ENCODE results near the gene DES. TPM values are rescaled to one million over a fixed set of nuclear protein-coding genes. Genes with fewer than 3 reads are reported as not detected.

The DES gene
- total and polyA plus RNA-seq, 2 experiments from 2014 or later, result 1.3 to 2.0 TPM

DNA sequence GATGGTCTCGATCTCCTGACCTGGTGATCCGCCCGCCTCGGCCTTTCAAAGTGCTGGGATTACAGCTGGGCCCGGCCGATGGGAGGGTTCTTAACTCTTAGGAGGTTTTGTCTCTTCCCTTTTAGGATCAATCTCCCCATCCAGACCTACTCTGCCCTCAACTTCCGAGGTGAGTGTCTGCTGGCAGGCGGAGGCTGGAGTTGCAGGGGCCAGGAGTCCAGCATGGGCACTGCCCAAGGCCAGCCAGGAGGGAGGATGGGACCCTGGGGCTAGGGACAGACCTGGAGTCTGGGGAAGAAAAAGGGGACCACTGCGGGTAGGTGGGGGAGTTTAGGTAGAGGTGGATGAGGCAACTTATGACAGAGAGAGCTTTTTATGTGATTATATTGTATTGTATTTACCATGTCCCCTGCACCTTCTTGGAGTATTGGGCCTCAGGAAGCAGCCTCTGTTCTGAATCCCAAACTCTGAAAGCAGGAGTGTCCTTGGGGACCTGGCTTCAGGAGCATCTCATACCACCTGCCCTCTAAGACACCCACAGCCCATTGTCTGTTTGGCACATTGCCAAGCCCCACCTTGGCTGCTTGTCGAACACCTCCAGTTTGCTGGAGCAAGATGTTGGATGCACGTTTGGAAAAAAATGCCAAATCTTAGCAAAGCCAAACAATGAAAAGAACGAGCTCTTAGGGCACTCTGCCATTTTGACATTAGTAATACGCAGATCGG is 5.6 kb downstream of the DES start:
- Histone ChIP-seq H3K4me2 (no peak overlapping the region), H4K20me1 (replicated peaks; ENCODE audit: insufficient read depth) (no peaks in the 10 kb centered on the region), H3K4me1 (ENCODE audit: insufficient read depth) (no peaks in the 10 kb centered on the region; the same call in 1 of the 2 replicates), H3K27ac (ENCODE audit: low read depth) (no peak overlapping the region), H3K36me3 (ENCODE audit: insufficient read depth) (no peaks in the 10 kb centered on the region), H3K27me3 (ENCODE audit: insufficient read depth) (peaks cover 27% of the 10 kb centered on the region), H3K9me2 (ENCODE audit: insufficient read depth) (0 out of 2 replicates have a peak, but pooled peaks cover 3% of the 10 kb centered on the region), H3F3A (replicated peaks; ENCODE audit: low read depth) (0 out of 2 replicates have a peak, but pooled peaks cover 2% of the 10 kb centered on the region), H3K79me2 (replicated peaks; ENCODE audit: insufficient read depth) (no peaks in the 10 kb centered on the region), H3K4me3 (no peak overlapping the region), H2AFZ (no peak overlapping the region)
- no peak for ATAC-seq
- Mint-ChIP-seq H3K4me1 (peaks cover 5% of the 10 kb centered on the region; the same call in 2 of the 3 replicates), H3K36me3 (ENCODE audit: low read depth) (no peaks in the 10 kb centered on the region), H3K27ac (no peak overlapping the region), H3K4me3 (no peak overlapping the region), H3K9me3 (no peaks in the 10 kb centered on the region), H3K27me3 (ENCODE audit: insufficient read depth, low read depth, poor library complexity) (peaks cover 28% of the 10 kb centered on the region)
- TF ChIP-seq, protein P1, sequence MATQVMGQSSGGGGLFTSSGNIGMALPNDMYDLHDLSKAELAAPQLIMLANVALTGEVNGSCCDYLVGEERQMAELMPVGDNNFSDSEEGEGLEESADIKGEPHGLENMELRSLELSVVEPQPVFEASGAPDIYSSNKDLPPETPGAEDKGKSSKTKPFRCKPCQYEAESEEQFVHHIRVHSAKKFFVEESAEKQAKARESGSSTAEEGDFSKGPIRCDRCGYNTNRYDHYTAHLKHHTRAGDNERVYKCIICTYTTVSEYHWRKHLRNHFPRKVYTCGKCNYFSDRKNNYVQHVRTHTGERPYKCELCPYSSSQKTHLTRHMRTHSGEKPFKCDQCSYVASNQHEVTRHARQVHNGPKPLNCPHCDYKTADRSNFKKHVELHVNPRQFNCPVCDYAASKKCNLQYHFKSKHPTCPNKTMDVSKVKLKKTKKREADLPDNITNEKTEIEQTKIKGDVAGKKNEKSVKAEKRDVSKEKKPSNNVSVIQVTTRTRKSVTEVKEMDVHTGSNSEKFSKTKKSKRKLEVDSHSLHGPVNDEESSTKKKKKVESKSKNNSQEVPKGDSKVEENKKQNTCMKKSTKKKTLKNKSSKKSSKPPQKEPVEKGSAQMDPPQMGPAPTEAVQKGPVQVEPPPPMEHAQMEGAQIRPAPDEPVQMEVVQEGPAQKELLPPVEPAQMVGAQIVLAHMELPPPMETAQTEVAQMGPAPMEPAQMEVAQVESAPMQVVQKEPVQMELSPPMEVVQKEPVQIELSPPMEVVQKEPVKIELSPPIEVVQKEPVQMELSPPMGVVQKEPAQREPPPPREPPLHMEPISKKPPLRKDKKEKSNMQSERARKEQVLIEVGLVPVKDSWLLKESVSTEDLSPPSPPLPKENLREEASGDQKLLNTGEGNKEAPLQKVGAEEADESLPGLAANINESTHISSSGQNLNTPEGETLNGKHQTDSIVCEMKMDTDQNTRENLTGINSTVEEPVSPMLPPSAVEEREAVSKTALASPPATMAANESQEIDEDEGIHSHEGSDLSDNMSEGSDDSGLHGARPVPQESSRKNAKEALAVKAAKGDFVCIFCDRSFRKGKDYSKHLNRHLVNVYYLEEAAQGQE (IDR thresholded peaks at IDR 0.05; ENCODE audit: unreplicated experiment), result no peak
- TF ChIP-seq ZNF331 (CRISPR knock-in tag; IDR thresholded peaks at IDR 0.05; ENCODE audit: low read depth) (no peak), EZH2phosphoT487 (IDR thresholded peaks at IDR 0.05; ENCODE audit: unreplicated experiment) (no peak), NANOG (IDR thresholded peaks at IDR 0.05; ENCODE audit: borderline replicate concordance) (no peak), ZNF114 (CRISPR knock-in tag; IDR thresholded peaks at IDR 0.05) (no peak), CTCF (conservative IDR thresholded peaks at IDR 0.05; ENCODE audit: low read depth in 2 of 2) (no peak), POLR2AphosphoS5 (IDR thresholded peaks at IDR 0.05; ENCODE audit: low read depth) (no peak), STAT1 (IDR thresholded peaks at IDR 0.05; ENCODE audit: unreplicated experiment) (no peak), EZH2 (IDR thresholded peaks at IDR 0.05; ENCODE audit: low read depth, unreplicated experiment) (no peak), JUNB (IDR thresholded peaks at IDR 0.05; ENCODE audit: unreplicated experiment) (no peak), CREB1 (CRISPR knock-in tag; IDR thresholded peaks at IDR 0.05; ENCODE audit: low read depth) (no peak)
- TF ChIP-seq, protein P2, sequence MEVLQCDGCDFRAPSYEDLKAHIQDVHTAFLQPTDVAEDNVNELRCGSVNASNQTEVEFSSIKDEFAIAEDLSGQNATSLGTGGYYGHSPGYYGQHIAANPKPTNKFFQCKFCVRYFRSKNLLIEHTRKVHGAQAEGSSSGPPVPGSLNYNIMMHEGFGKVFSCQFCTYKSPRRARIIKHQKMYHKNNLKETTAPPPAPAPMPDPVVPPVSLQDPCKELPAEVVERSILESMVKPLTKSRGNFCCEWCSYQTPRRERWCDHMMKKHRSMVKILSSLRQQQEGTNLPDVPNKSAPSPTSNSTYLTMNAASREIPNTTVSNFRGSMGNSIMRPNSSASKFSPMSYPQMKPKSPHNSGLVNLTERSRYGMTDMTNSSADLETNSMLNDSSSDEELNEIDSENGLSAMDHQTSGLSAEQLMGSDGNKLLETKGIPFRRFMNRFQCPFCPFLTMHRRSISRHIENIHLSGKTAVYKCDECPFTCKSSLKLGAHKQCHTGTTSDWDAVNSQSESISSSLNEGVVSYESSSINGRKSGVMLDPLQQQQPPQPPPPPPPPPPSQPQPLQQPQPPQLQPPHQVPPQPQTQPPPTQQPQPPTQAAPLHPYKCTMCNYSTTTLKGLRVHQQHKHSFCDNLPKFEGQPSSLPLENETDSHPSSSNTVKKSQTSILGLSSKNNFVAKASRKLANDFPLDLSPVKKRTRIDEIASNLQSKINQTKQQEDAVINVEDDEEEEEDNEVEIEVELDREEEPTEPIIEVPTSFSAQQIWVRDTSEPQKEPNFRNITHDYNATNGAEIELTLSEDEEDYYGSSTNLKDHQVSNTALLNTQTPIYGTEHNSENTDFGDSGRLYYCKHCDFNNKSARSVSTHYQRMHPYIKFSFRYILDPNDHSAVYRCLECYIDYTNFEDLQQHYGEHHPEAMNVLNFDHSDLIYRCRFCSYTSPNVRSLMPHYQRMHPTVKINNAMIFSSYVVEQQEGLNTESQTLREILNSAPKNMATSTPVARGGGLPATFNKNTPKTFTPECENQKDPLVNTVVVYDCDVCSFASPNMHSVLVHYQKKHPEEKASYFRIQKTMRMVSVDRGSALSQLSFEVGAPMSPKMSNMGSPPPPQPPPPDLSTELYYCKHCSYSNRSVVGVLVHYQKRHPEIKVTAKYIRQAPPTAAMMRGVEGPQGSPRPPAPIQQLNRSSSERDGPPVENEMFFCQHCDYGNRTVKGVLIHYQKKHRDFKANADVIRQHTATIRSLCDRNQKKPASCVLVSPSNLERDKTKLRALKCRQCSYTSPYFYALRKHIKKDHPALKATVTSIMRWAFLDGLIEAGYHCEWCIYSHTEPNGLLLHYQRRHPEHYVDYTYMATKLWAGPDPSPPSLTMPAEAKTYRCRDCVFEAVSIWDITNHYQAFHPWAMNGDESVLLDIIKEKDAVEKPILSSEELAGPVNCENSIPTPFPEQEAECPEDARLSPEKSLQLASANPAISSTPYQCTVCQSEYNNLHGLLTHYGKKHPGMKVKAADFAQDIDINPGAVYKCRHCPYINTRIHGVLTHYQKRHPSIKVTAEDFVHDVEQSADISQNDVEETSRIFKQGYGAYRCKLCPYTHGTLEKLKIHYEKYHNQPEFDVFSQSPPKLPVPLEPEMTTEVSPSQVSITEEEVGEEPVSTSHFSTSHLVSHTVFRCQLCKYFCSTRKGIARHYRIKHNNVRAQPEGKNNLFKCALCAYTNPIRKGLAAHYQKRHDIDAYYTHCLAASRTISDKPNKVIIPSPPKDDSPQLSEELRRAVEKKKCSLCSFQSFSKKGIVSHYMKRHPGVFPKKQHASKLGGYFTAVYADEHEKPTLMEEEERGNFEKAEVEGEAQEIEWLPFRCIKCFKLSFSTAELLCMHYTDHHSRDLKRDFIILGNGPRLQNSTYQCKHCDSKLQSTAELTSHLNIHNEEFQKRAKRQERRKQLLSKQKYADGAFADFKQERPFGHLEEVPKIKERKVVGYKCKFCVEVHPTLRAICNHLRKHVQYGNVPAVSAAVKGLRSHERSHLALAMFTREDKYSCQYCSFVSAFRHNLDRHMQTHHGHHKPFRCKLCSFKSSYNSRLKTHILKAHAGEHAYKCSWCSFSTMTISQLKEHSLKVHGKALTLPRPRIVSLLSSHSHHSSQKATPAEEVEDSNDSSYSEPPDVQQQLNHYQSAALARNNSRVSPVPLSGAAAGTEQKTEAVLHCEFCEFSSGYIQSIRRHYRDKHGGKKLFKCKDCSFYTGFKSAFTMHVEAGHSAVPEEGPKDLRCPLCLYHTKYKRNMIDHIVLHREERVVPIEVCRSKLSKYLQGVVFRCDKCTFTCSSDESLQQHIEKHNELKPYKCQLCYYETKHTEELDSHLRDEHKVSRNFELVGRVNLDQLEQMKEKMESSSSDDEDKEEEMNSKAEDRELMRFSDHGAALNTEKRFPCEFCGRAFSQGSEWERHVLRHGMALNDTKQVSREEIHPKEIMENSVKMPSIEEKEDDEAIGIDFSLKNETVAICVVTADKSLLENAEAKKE (CRISPR knock-in tag; IDR thresholded peaks at IDR 0.05), result no peak
- TF ChIP-seq, protein P3, sequence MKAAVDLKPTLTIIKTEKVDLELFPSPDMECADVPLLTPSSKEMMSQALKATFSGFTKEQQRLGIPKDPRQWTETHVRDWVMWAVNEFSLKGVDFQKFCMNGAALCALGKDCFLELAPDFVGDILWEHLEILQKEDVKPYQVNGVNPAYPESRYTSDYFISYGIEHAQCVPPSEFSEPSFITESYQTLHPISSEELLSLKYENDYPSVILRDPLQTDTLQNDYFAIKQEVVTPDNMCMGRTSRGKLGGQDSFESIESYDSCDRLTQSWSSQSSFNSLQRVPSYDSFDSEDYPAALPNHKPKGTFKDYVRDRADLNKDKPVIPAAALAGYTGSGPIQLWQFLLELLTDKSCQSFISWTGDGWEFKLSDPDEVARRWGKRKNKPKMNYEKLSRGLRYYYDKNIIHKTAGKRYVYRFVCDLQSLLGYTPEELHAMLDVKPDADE (IDR thresholded peaks at IDR 0.05), result no peak
- DNase-seq (ENCODE audit: low spot score), result no peak
